GM18507 (cell line): Measurements from ENCODE around the gene NME7.
A peak's percentile ranks its signal among the peaks of the same experiment; 100 is the strongest.
"Not testable (repeated sequence)": the region's sequence is repeated elsewhere in the genome, so short reads cannot be mapped to it uniquely, and the experiment has no call there.

Experiments used
- DNase-seq: peaks from one replicate; pipeline ENCODE4 v3.0.0; 2011; ENCODE audit warnings: low read depth; ENCODE audit not compliant: insufficient read length; ENCODE audit errors: extremely low spot score
- FAIRE-seq: peaks from 2 replicates; lab custom pipeline; 2011; peaks lifted over from hg19 to GRCh38; lab: Jason Lieb, UNC

The NME7 gene

GRCh38 chr1:169141356-169141755, 226.2 kb downstream of the NME7 start:
- FAIRE-seq (no peak), DNase-seq (no peak)

- peak; percentile 93 for FAIRE-seq
- peak; percentile 62 for DNase-seq
Observed at GRCh38 chr1:169138866-169139670, 228.5 kb downstream of the NME7 start.

- FAIRE-seq, result no peak
- DNase-seq, result no peak
Observed at GRCh38 chr1:169137357-169137756, 230.2 kb downstream of the NME7 start.

GRCh38 chr1:169133801-169134502, 233.6 kb downstream of the NME7 start:
- peak; percentile 52 for FAIRE-seq

GRCh38 chr1:169133228-169133576, 234.4 kb downstream of the NME7 start:
- FAIRE-seq, result no peak
- no peak for DNase-seq

More at GRCh38 chr1:169133801-169134502, 233.6 kb downstream of the NME7 start:
- DNase-seq, result no peak

- no peak for DNase-seq
- FAIRE-seq, result no peak
Observed at GRCh38 chr1:169132512-169133227, 234.9 kb downstream of the NME7 start.

- DNase-seq, result no peak
- FAIRE-seq, result no peak
Observed at GRCh38 chr1:169130683-169131082, 236.9 kb downstream of the NME7 start.

- FAIRE-seq (no peak), DNase-seq (no peak)
Observed at GRCh38 chr1:169129109-169129784, 238.3 kb downstream of the NME7 start.

GRCh38 chr1:169128562-169128961, 239.0 kb downstream of the NME7 start:
- no peak for FAIRE-seq
- DNase-seq, result no peak

- no peak for FAIRE-seq
- DNase-seq, result no peak
Observed at GRCh38 chr1:169127305-169127704, 240.3 kb downstream of the NME7 start.

- no peak for DNase-seq
- FAIRE-seq, result no peak
Observed at GRCh38 chr1:169126335-169126734, 241.3 kb downstream of the NME7 start.

- DNase-seq, FAIRE-seq: not testable (repeated sequence)
Observed at GRCh38 chr1:169125597-169125996, 242.0 kb downstream of the NME7 start.

- DNase-seq (no peak), FAIRE-seq (no peak)
Observed at GRCh38 chr1:169124459-169124858, 243.1 kb downstream of the NME7 start.

GRCh38 chr1:169122976-169123375, 244.6 kb downstream of the NME7 start:
- DNase-seq (no peak), FAIRE-seq (peak; percentile 61)

GRCh38 chr1:169121146-169121923, 246.3 kb downstream of the NME7 start:
- no peak for DNase-seq
- no peak for FAIRE-seq

GRCh38 chr1:169120066-169120465, 247.5 kb downstream of the NME7 start:
- DNase-seq (no peak), FAIRE-seq (no peak)

GRCh38 chr1:169119405-169119804, 248.2 kb downstream of the NME7 start:
- no peak for FAIRE-seq
- DNase-seq, result no peak

- no peak for FAIRE-seq
- no peak for DNase-seq
Observed at GRCh38 chr1:169118227-169118626, 249.4 kb downstream of the NME7 start.

- no peak for DNase-seq
- no peak for FAIRE-seq
Observed at GRCh38 chr1:169117599-169117998, 250.0 kb downstream of the NME7 start.
